Natural killer cell (primary cell): Measurements from ENCODE around the gene PLCXD3. TPM values are rescaled to one million over a fixed set of nuclear protein-coding genes. Genes with fewer than 3 reads are reported as not detected.
A peak's percentile ranks its signal among the peaks of the same experiment; 100 is the strongest.

Experiments
- ATAC-seq, 3 donors: fragments of 150-1000 bp in 2 of 3; fragments of 200-7000 bp in 1 of 3; cut with Tn5 transposase; 1 replicate in 1 of 3; 2 replicates in 2 of 3; pipeline ENCODE4 v1.10.0; 2021; ENCODE audit warnings: mild to moderate bottlenecking in 2 of 3, moderate library complexity in 2 of 3
- DNase-seq, 2 donors: peaks; one replicate each; pipeline versions ENCODE4 v3.0.0 to v3.0.0-alpha.2; 2013 to 2021; ENCODE audit warnings: mixed read lengths in 1 of 2
- H3K27ac ChIP-seq: one replicate; pipeline ENCODE4 v1.5.1; 2013; ENCODE audit warnings: mild to moderate bottlenecking, low read length
- H3K27me3 ChIP-seq: one replicate; pipeline ENCODE4 v1.6.1; 2013; ENCODE audit warnings: low read length; ENCODE audit not compliant: control insufficient read depth, insufficient read depth
- H3K36me3 ChIP-seq: one replicate; pipeline ENCODE4 v1.6.1; 2013; ENCODE audit warnings: low read length; ENCODE audit not compliant: control insufficient read depth, insufficient read depth
- H3K4me1 ChIP-seq: one replicate; pipeline ENCODE4 v1.6.1; 2013; ENCODE audit warnings: low read length; ENCODE audit not compliant: control insufficient read depth, insufficient read depth
- H3K4me3 ChIP-seq: one replicate; pipeline ENCODE4 v1.5.1; 2013; ENCODE audit warnings: low read length
- H3K9me3 ChIP-seq: one replicate; pipeline ENCODE4 v1.6.1; 2013; ENCODE audit warnings: low read length; ENCODE audit not compliant: control insufficient read depth, insufficient read depth
- H3K27ac Mint-ChIP-seq, 2 donors: one replicate each; pipeline ENCODE4 v1.8.0; 2022; ENCODE audit warnings: mild to moderate bottlenecking in 2 of 2, mixed read lengths in 2 of 2, moderate library complexity in 1 of 2
- H3K27me3 Mint-ChIP-seq, 2 donors: one replicate each; pipeline ENCODE4 v1.8.0; 2022; ENCODE audit warnings: low read depth in 2 of 2, mixed read lengths in 2 of 2
- H3K36me3 Mint-ChIP-seq: one replicate; pipeline ENCODE4 v1.8.0; 2022; ENCODE audit warnings: mixed read lengths
- H3K4me1 Mint-ChIP-seq, 2 donors: one replicate each; pipeline ENCODE4 v1.8.0; 2022; ENCODE audit warnings: mixed read lengths in 2 of 2
- H3K4me3 Mint-ChIP-seq: one replicate; pipeline ENCODE4 v1.8.0; 2022; ENCODE audit warnings: mild to moderate bottlenecking, moderate library complexity, mixed read lengths
- H3K9me3 Mint-ChIP-seq, 2 donors: one replicate each; pipeline ENCODE4 v1.8.0; 2022; ENCODE audit warnings: mixed read lengths in 2 of 2
- CTCF ChIP-seq: fragments of 200-600 bp; IDR thresholded peaks from one replicate; pipeline ENCODE4 v1.8.0; 2022; ENCODE audit warnings: antibody characterized with exemption
- WGBS: methylation state at CpG from one replicate; pipeline ENCODE4 v1.1.7; 2013; ENCODE audit warnings: missing lambda C conversion rate; ENCODE audit not compliant: insufficient coverage; 5-methylcytosine and 5-hydroxymethylcytosine counted together
- intact Hi-C: fragments of 100-400 bp; cut with micrococcal nuclease; formaldehyde crosslinking; loops from one replicate; pipeline ENCODE4 v1.14.2; 2022
- total RNA-seq, 4 donors: library from RNA; stranded (reverse); fragments of 120-200 nt in 1 of 4; gene quantifications; one replicate each; pipeline versions ENCODE4 v1.2.3 to v1.2.4, GENCODE V29; 2013 to 2022

PLCXD3 gene
- total RNA-seq, 3 donors from 2014 or later (not counting 1 experiment from before 2014, with no cell fraction given): not detected

- Mint-ChIP-seq H3K27ac (no peak overlapping the region), H3K36me3 (no peaks in the 10 kb centered on the region), H3K27me3 (no peaks in the 10 kb centered on the region), H3K4me3 (no peak overlapping the region), H3K4me1 (no peaks in the 10 kb centered on the region), H3K9me3 (peaks cover 0 to 2% of the 10 kb centered on the region in 2 donors)
- no peak for TF ChIP-seq CTCF
- 100% methylated on average over 1 of the region's 1 CpG for WGBS
- intact Hi-C loops: no loop called here
- Histone ChIP-seq H3K9me3 (no peaks in the 10 kb centered on the region), H3K4me1 (no peaks in the 10 kb centered on the region), H3K27ac (no peak overlapping the region), H3K36me3 (no peaks in the 10 kb centered on the region), H3K27me3 (no peaks in the 10 kb centered on the region), H3K4me3 (no peak overlapping the region)
- no peak for ATAC-seq
- DNase-seq: no peak
These were observed 214.3 kb downstream of the PLCXD3 start for GRCh38 chr5:41296066-41296465.

- no peak for DNase-seq
- ATAC-seq: no peak
- no peak overlapping the region for H3K4me3 Mint-ChIP-seq
- TF ChIP-seq CTCF: no peak
- intact Hi-C loops: no loop called here
- H3K27me3 Mint-ChIP-seq: no peaks in the 10 kb centered on the region
- H3K27me3 ChIP-seq: no peaks in the 10 kb centered on the region
- no peaks in the 10 kb centered on the region for H3K9me3 ChIP-seq
- no peaks in the 10 kb centered on the region for H3K36me3 Mint-ChIP-seq
- H3K27ac Mint-ChIP-seq: no peak overlapping the region
- no peak overlapping the region for H3K27ac ChIP-seq
- WGBS: 84% methylated on average over 3 of the region's 3 CpGs
- H3K36me3 ChIP-seq: no peaks in the 10 kb centered on the region
- no peaks in the 10 kb centered on the region for H3K4me1 Mint-ChIP-seq
- no peak overlapping the region for H3K4me3 ChIP-seq
- H3K9me3 Mint-ChIP-seq: peaks cover 14 to 15% of the 10 kb centered on the region in 2 donors
- H3K4me1 ChIP-seq: no peaks in the 10 kb centered on the region
These were observed 219.1 kb downstream of the PLCXD3 start for GRCh38 chr5:41291323-41291722.

- no peaks in the 10 kb centered on the region for H3K36me3 Mint-ChIP-seq
- H3K27me3 ChIP-seq: no peaks in the 10 kb centered on the region
- peaks cover 14 to 15% of the 10 kb centered on the region in 2 donors for H3K9me3 Mint-ChIP-seq
- intact Hi-C loops: no loop called here
- no peaks in the 10 kb centered on the region for H3K9me3 ChIP-seq
- no peaks in the 10 kb centered on the region for H3K27me3 Mint-ChIP-seq
- no peaks in the 10 kb centered on the region for H3K4me1 Mint-ChIP-seq
- no peak overlapping the region for H3K27ac Mint-ChIP-seq
- H3K27ac ChIP-seq: no peak overlapping the region
- 65% methylated on average over 2 of the region's 2 CpGs for WGBS
- H3K36me3 ChIP-seq: no peaks in the 10 kb centered on the region
- no peak for ATAC-seq
- H3K4me3 Mint-ChIP-seq: no peak overlapping the region
- H3K4me3 ChIP-seq: no peak overlapping the region
- no peak for TF ChIP-seq CTCF
- DNase-seq: no peak
- H3K4me1 ChIP-seq: no peaks in the 10 kb centered on the region
These were observed 219.6 kb downstream of the PLCXD3 start for GRCh38 chr5:41290810-41291209.

GRCh38 chr5:41289970-41290464 is 220.4 kb downstream of the PLCXD3 start:
- H3K36me3 Mint-ChIP-seq: no peaks in the 10 kb centered on the region
- H3K9me3 Mint-ChIP-seq: peaks cover 14 to 15% of the 10 kb centered on the region in 2 donors
- Histone ChIP-seq H3K27ac (no peak overlapping the region), H3K27me3 (no peaks in the 10 kb centered on the region), H3K4me3 (no peak overlapping the region), H3K36me3 (no peaks in the 10 kb centered on the region), H3K4me1 (no peaks in the 10 kb centered on the region), H3K9me3 (no peaks in the 10 kb centered on the region)
- DNase-seq: no peak
- H3K4me3 Mint-ChIP-seq: no peak overlapping the region
- no peaks in the 10 kb centered on the region for H3K27me3 Mint-ChIP-seq
- intact Hi-C loops: no loop called here
- ATAC-seq: peak in 1 of 3 donors; percentile 17
- no peak for TF ChIP-seq CTCF
- WGBS: 83% methylated on average over 4 of the region's 4 CpGs
- H3K27ac Mint-ChIP-seq: no peak overlapping the region
- H3K4me1 Mint-ChIP-seq: no peaks in the 10 kb centered on the region
